ENCODE results near the gene UQCC2.

Gene UQCC2

DNA sequence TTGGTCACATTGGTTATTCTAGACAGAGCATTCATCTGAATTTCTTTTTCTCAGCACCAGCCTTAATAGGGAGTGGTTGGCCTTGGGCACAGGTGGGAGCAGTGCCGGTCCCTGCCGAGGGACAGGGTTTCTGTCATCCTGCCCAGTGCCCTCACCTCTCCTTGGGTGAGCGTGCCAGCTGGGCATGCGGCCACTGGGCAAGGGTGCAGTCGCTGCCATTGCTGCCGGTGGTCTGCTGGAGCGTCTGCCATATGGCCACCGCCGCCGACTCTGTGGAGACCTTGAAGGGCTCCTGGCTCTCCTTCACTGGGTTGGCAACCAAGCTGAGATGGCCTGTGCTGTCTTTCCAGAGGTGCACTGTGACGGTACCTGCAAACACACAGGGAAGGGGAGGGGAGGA, 16.4 kb upstream of the UQCC2 start:
- Histone ChIP-seq H4K20me1 (no peaks in the 10 kb centered on the region), H3K9me3 (no peaks in the 10 kb centered on the region), H3K27ac (0 out of 2 replicates have a peak overlapping the region, but pooled peaks have one; percentile 65), H3K4me1 (peaks cover 67% of the 10 kb centered on the region), H3K4me2 (peak overlapping the region; percentile 92), H3K27me3 (no peaks in the 10 kb centered on the region), H3K36me3 (no peaks in the 10 kb centered on the region), H3K4me3 (peak overlapping the region; percentile 31; the same call in 1 of the 2 replicates), H3K9ac (peak overlapping the region; percentile 34; the same call in 1 of the 2 replicates)
- no peak for TF ChIP-seq Cebpa-rat (IDR thresholded peaks at IDR 0.05)

DNA sequence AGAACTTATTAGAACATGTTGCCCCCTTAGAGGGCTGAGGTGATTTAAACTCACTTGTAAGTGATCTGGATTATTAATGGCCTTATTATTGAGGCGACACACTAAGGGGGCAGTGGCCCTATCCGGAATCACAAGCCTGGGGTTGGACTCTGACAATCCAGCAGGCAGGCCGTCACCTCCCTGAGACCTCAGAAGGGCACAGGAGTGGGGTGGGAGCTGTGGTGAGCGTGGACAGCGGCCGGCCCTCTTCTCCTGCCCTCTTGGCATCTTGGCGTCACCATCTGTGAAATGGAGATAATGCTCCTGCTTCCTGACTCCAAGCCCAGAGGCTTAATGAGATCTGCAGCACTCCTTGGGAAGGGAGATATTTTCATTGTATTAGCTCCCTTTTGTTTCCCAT, 15.6 kb upstream of the UQCC2 start:
- Histone ChIP-seq H3K9me3 (no peaks in the 10 kb centered on the region), H3K36me3 (no peaks in the 10 kb centered on the region), H3K9ac (peak overlapping the region; percentile 34), H3K4me3 (peak overlapping the region; percentile 31; the same call in 1 of the 2 replicates), H3K4me2 (peak overlapping the region; percentile 92), H3K27ac (peak overlapping the region; percentile 65), H4K20me1 (no peaks in the 10 kb centered on the region), H3K4me1 (peaks cover 67% of the 10 kb centered on the region), H3K27me3 (no peaks in the 10 kb centered on the region)
- no peak for TF ChIP-seq Cebpa-rat (IDR thresholded peaks at IDR 0.05)

- Histone ChIP-seq H3K4me2 (peak overlapping the region; percentile 92), H3K4me1 (peaks cover 67% of the 10 kb centered on the region), H3K27me3 (no peaks in the 10 kb centered on the region), H3K9ac (peak overlapping the region; percentile 34; the same call in 1 of the 2 replicates), H4K20me1 (no peaks in the 10 kb centered on the region), H3K9me3 (no peaks in the 10 kb centered on the region), H3K36me3 (no peaks in the 10 kb centered on the region), H3K27ac (peak overlapping the region; percentile 65), H3K4me3 (no peak overlapping the region)
- TF ChIP-seq Cebpa-rat (IDR thresholded peaks at IDR 0.05), result no peak
Observed at GRCh38 chr6:33726696-33727095, 15.2 kb upstream of the UQCC2 start.

- Histone ChIP-seq H3K27ac (peak overlapping the region; percentile 65; the same call in 1 of the 2 replicates), H3K4me3 (no peak overlapping the region), H4K20me1 (no peaks in the 10 kb centered on the region), H3K9ac (peak overlapping the region; percentile 34; the same call in 1 of the 2 replicates), H3K4me1 (peaks cover 61% of the 10 kb centered on the region), H3K4me2 (peak overlapping the region; percentile 92), H3K27me3 (no peaks in the 10 kb centered on the region), H3K9me3 (no peaks in the 10 kb centered on the region), H3K36me3 (no peaks in the 10 kb centered on the region)
- no peak for TF ChIP-seq Cebpa-rat (IDR thresholded peaks at IDR 0.05)
Observed at GRCh38 chr6:33725891-33726673, 14.6 kb upstream of the UQCC2 start.

- peak overlapping the region; percentile 92 for H3K4me2 ChIP-seq
- H3K9ac ChIP-seq, result no peak overlapping the region
- no peaks in the 10 kb centered on the region for H3K9me3 ChIP-seq
- no peak for TF ChIP-seq Cebpa-rat (IDR thresholded peaks at IDR 0.05)
- no peak overlapping the region for H3K27ac ChIP-seq
- H3K4me1 ChIP-seq, result peaks cover 59% of the 10 kb centered on the region
- H4K20me1 ChIP-seq, result no peaks in the 10 kb centered on the region
- no peaks in the 10 kb centered on the region for H3K36me3 ChIP-seq
- no peak overlapping the region for H3K4me3 ChIP-seq
- H3K27me3 ChIP-seq, result no peaks in the 10 kb centered on the region
Observed at GRCh38 chr6:33725222-33725621, 13.7 kb upstream of the UQCC2 start.

DNA sequence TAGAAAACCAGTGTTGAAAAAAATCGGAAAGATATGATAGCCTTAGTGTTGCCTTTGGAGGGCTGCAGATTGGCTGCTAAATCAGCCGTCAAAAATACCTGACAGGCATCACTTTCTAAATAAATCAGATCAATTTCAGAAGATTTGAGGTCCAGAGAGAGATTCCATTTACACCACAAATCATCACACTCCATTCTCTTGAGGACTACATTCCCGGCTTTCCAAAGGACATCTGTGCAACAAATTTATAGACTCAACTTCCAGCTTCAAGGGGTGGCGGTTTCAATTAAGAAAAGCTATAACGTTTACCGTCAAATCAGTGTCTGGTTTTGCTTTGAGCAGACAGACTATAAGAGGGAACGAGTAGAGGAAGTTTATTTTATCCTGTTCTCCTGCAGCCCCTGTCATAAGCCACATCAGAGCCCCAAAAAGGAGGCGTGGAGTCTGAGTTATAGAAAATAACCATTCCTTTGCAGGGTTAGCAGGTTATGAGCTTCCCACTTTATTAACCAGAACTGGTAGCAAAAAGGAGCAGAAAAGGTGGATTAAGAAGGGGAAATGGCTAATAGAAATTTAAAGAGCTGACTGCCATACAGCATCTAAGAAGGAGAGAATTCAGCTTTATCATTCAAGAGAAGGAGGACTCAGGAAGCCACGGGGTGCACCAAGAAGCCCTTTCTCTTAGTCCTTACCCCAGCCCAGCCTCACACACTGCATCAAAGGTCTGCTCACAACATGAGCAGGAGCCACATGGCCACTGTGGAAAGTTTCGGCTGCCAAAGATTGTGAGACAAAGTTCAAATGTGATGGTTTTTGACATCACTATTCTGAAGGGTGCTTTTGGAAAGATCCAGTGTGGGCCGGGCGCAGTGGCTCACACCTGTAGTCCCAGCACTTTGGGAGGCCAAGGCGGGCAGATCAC, 12.9 kb upstream of the UQCC2 start:
- H3K27me3 ChIP-seq, result no peaks in the 10 kb centered on the region
- no peak overlapping the region for H3K9ac ChIP-seq
- peaks cover 58% of the 10 kb centered on the region for H3K4me1 ChIP-seq
- no peak overlapping the region for H3K4me3 ChIP-seq
- TF ChIP-seq Cebpa-rat (IDR thresholded peaks at IDR 0.05), result no peak
- H3K4me2 ChIP-seq, result peak overlapping the region; percentile 70
- H3K9me3 ChIP-seq, result no peaks in the 10 kb centered on the region
- H4K20me1 ChIP-seq, result no peaks in the 10 kb centered on the region
- H3K36me3 ChIP-seq, result no peaks in the 10 kb centered on the region
- H3K27ac ChIP-seq, result no peak overlapping the region

DNA sequence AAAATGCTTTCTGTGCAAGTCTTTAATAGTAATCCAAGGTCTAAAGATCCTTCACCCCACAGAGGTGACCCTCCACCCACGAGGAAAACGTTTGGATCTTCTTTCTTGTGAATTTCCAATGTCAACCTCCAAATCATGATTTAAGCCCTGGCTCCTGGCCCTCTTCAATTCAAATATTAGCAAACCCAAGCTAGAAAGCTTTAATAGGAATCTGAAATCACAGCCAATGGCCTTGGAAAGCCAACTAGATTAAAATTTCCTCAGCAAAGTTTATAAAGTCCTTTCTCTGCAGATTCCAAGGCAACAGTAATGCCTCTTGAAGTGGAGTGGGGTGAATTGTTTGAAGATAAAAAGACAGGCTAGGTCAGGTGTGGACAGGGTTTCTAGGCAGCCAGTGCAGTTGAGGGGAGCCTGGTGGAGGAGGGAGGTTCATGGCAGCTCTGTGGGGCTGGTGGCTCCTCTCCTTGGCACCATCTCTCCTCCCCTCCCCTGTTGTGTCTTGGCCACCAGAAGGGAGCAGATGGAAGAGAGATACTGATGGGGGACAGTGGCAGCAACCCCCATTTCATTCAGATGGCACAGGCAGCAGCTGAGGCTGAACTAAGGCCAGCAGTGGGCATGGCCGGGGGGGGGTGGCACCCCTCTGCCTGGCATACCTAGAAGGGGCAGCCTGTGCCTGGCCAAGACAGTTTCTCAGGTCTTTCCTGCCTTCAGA, 12.0 kb upstream of the UQCC2 start:
- Histone ChIP-seq H4K20me1 (no peaks in the 10 kb centered on the region), H3K9ac (no peak overlapping the region), H3K36me3 (no peaks in the 10 kb centered on the region), H3K9me3 (no peaks in the 10 kb centered on the region), H3K4me2 (peak overlapping the region; percentile 70), H3K4me3 (no peak overlapping the region), H3K27me3 (no peaks in the 10 kb centered on the region), H3K4me1 (peaks cover 53% of the 10 kb centered on the region), H3K27ac (no peak overlapping the region)
- TF ChIP-seq Cebpa-rat (IDR thresholded peaks at IDR 0.05), result no peak

- Histone ChIP-seq H3K9me3 (no peaks in the 10 kb centered on the region), H3K4me3 (no peak overlapping the region), H3K27me3 (no peaks in the 10 kb centered on the region), H3K9ac (no peak overlapping the region), H3K4me2 (no peak overlapping the region), H3K4me1 (peaks cover 44% of the 10 kb centered on the region), H4K20me1 (no peaks in the 10 kb centered on the region), H3K36me3 (no peaks in the 10 kb centered on the region), H3K27ac (no peak overlapping the region)
- TF ChIP-seq Cebpa-rat (IDR thresholded peaks at IDR 0.05), result no peak
Observed at GRCh38 chr6:33722103-33722623, 10.7 kb upstream of the UQCC2 start.

DNA sequence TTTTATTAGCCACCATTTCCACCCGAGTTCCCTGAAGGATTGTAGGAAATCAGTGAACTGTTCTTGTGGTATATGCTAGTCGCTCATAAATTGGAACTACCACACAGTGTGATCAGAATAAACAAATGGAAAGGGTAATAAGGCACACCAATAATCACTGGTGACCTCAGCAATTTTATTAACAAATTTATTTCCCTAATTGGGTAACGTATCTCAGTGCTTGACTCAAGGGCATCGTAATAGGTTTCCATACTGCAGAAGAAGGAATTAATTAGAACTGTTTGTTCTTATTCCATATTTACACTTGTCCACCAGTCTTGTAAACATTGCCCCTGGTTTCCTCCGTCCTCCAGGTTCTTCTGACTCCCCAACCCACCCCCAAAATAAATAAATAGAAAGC, 10.0 kb upstream of the UQCC2 start:
- Histone ChIP-seq H3K4me3 (no peak overlapping the region), H3K27me3 (no peaks in the 10 kb centered on the region), H3K9me3 (no peaks in the 10 kb centered on the region), H3K4me1 (peaks cover 37% of the 10 kb centered on the region), H3K4me2 (no peak overlapping the region), H3K36me3 (no peaks in the 10 kb centered on the region), H3K27ac (no peak overlapping the region), H3K9ac (no peak overlapping the region), H4K20me1 (no peaks in the 10 kb centered on the region)
- TF ChIP-seq Cebpa-rat (IDR thresholded peaks at IDR 0.05), result no peak

Data from BLaER1 (cell line).